T-helper 22 cell (primary cell): ENCODE results near the gene ABHD11.
"Not testable (repeated sequence)": the region's sequence is repeated elsewhere in the genome, so short reads cannot be mapped to it uniquely, and the experiment has no call there.

Source experiments
- DNase-seq: peaks from one replicate; pipeline ENCODE4 v3.0.0-alpha.2; 2020; ENCODE audit warnings: low read depth

ABHD11 gene

GRCh38 chr7:73718905-73719805 lies 19.4 kb downstream of the ABHD11 start, which contains the start of gene STX1A:
Gene STX1A (minus strand): TSS chr7:73719669. CDS start chr7:73719631, 38 bp downstream.
- DNase-seq, result peak; percentile 53

- DNase-seq, result peak; percentile 34
These were observed 20.1 kb downstream of the ABHD11 start for GRCh38 chr7:73718438-73718881.

- DNase-seq, result peak; percentile 77
These were observed 20.6 kb downstream of the ABHD11 start for GRCh38 chr7:73717991-73718405.

- no peak for DNase-seq
These were observed 21.4 kb downstream of the ABHD11 start for GRCh38 chr7:73717025-73717807.

- no peak for DNase-seq
These were observed 22.2 kb downstream of the ABHD11 start for GRCh38 chr7:73716318-73716890.

- DNase-seq, result no peak
These were observed 22.8 kb downstream of the ABHD11 start for GRCh38 chr7:73715648-73716317.

- DNase-seq, result not testable (repeated sequence)
These were observed 25.3 kb downstream of the ABHD11 start for GRCh38 chr7:73713319-73713718.

GRCh38 chr7:73712773-73713172 lies 25.8 kb downstream of the ABHD11 start:
- no peak for DNase-seq

GRCh38 chr7:73708961-73709549 lies 29.5 kb downstream of the ABHD11 start:
- no peak for DNase-seq

- DNase-seq, result no peak
These were observed 31.5 kb downstream of the ABHD11 start for GRCh38 chr7:73707045-73707631.

GRCh38 chr7:73706126-73707044 lies 32.2 kb downstream of the ABHD11 start:
- no peak for DNase-seq

- no peak for DNase-seq
These were observed 33.1 kb downstream of the ABHD11 start for GRCh38 chr7:73705551-73705920.

- DNase-seq, result no peak
These were observed 33.7 kb downstream of the ABHD11 start for GRCh38 chr7:73704640-73705550.

- DNase-seq, result no peak
These were observed 34.6 kb downstream of the ABHD11 start for GRCh38 chr7:73703757-73704639.

- DNase-seq, result no peak
These were observed 35.4 kb downstream of the ABHD11 start for GRCh38 chr7:73703225-73703624.

GRCh38 chr7:73702665-73703064 lies 35.9 kb downstream of the ABHD11 start:
- DNase-seq, result no peak

- DNase-seq, result no peak
These were observed 36.4 kb downstream of the ABHD11 start for GRCh38 chr7:73702226-73702625.
